H9 (cell line): ENCODE results near the gene IL31. TPM values are rescaled to one million over a fixed set of nuclear protein-coding genes. Genes with fewer than 3 reads are reported as not detected.

Source experiments
- DNase-seq: peaks from one replicate; pipeline ENCODE4 v3.0.0-alpha.2; 2017
- H2AFZ ChIP-seq: one replicate; pipeline ENCODE4 v1.6.1; 2013; ENCODE audit warnings: mild to moderate bottlenecking, low read length, control low read depth, moderate library complexity
- H2AK5ac ChIP-seq: 2 replicates; pipeline ENCODE4 v1.6.1; 2013; ENCODE audit warnings: low read length, control low read depth, mixed read lengths; ENCODE audit not compliant: insufficient read length
- H2BK120ac ChIP-seq: one replicate; pipeline ENCODE4 v1.6.1; 2013; ENCODE audit warnings: low read depth, mild to moderate bottlenecking, low read length, control low read depth, inconsistent platforms; ENCODE audit not compliant: poor library complexity, severe bottlenecking
- H2BK12ac ChIP-seq: 2 replicates; pipeline ENCODE4 v1.6.1; 2013; ENCODE audit warnings: low read length, control low read depth, mixed read lengths, low read depth; ENCODE audit not compliant: insufficient read length
- H2BK15ac ChIP-seq: 2 replicates; pipeline ENCODE4 v1.6.1; 2013; ENCODE audit warnings: low read depth, low read length, control low read depth
- H2BK20ac ChIP-seq: one replicate; pipeline ENCODE4 v1.6.1; 2013; ENCODE audit warnings: low read depth, mild to moderate bottlenecking, low read length, control low read depth, inconsistent platforms; ENCODE audit not compliant: poor library complexity, severe bottlenecking
- H2BK5ac ChIP-seq: 2 replicates; pipeline ENCODE4 v1.6.1; 2013; ENCODE audit warnings: low read length, control low read depth, mixed read lengths; ENCODE audit not compliant: insufficient read length
- H3K14ac ChIP-seq: 2 replicates; pipeline ENCODE4 v1.6.1; 2013; ENCODE audit warnings: low read length, control low read depth; ENCODE audit not compliant: insufficient read depth
- H3K18ac ChIP-seq: 2 replicates; pipeline ENCODE4 v1.6.1; 2013; ENCODE audit warnings: low read depth, mild to moderate bottlenecking, mixed read lengths, low read length, control low read depth; ENCODE audit not compliant: insufficient read length
- H3K23ac ChIP-seq: 2 replicates; pipeline ENCODE4 v1.6.1; 2013; ENCODE audit warnings: low read length, control low read depth, mixed read lengths, low read depth; ENCODE audit not compliant: insufficient read length
- H3K23me2 ChIP-seq: 2 replicates; pipeline ENCODE4 v1.6.1; 2013; ENCODE audit warnings: low read depth, mild to moderate bottlenecking, mixed read lengths, low read length, control low read depth; ENCODE audit not compliant: insufficient read length, poor library complexity, severe bottlenecking
- H3K27ac ChIP-seq: 2 replicates; pipeline ENCODE4 v1.5.1; 2013; ENCODE audit warnings: low read length, control low read depth, mixed read lengths, low read depth; ENCODE audit not compliant: insufficient read length
- H3K27me3 ChIP-seq: 2 replicates; pipeline ENCODE4 v1.6.1; 2013; ENCODE audit warnings: low read length, control low read depth, inconsistent platforms; ENCODE audit not compliant: insufficient read depth
- H3K4ac ChIP-seq: 2 replicates; pipeline ENCODE4 v1.6.1; 2013; ENCODE audit warnings: low read depth, mild to moderate bottlenecking, control low read depth, inconsistent platforms, low read length, moderate library complexity
- H3K4me1 ChIP-seq: 2 replicates; pipeline ENCODE4 v1.6.1; 2013; ENCODE audit warnings: low read length, control low read depth, inconsistent platforms; ENCODE audit not compliant: insufficient read depth
- H3K4me2 ChIP-seq: 2 replicates; pipeline ENCODE4 v1.6.1; 2013; ENCODE audit warnings: low read length, control low read depth, mixed read lengths; ENCODE audit not compliant: insufficient read length, insufficient read depth
- H3K56ac ChIP-seq: 2 replicates; pipeline ENCODE4 v1.6.1; 2013; ENCODE audit warnings: low read depth, mild to moderate bottlenecking, mixed read lengths, low read length, control low read depth; ENCODE audit not compliant: insufficient read length
- H3K79me1 ChIP-seq: 2 replicates; pipeline ENCODE4 v1.6.1; 2013; ENCODE audit warnings: low read depth, mild to moderate bottlenecking, moderate library complexity, low read length, control low read depth, inconsistent platforms; ENCODE audit not compliant: insufficient read depth, poor library complexity, severe bottlenecking
- H3K79me2 ChIP-seq: 2 replicates; pipeline ENCODE4 v1.6.1; 2013; ENCODE audit warnings: low read length, control low read depth, inconsistent platforms; ENCODE audit not compliant: insufficient read depth
- H3K9ac ChIP-seq: 2 replicates; pipeline ENCODE4 v1.6.1; 2013; ENCODE audit warnings: low read length, control low read depth, mixed read lengths; ENCODE audit not compliant: insufficient read length; ENCODE audit errors: extremely low read depth
- H3K9me3 ChIP-seq: one replicate; pipeline ENCODE4 v1.6.1; 2013; ENCODE audit warnings: low read depth, low read length, inconsistent platforms; ENCODE audit not compliant: control insufficient read depth
- H3T11ph ChIP-seq: one replicate; pipeline ENCODE4 v1.6.1; 2013; ENCODE audit warnings: mild to moderate bottlenecking, low read length, control low read depth, inconsistent platforms
- H4K20me1 ChIP-seq: one replicate; pipeline ENCODE4 v1.6.1; 2013; ENCODE audit not compliant: control insufficient read depth, insufficient read length, insufficient read depth
- H4K5ac ChIP-seq: 2 replicates; pipeline ENCODE4 v1.6.1; 2013; ENCODE audit warnings: low read depth, mild to moderate bottlenecking, mixed read lengths, low read length, control low read depth; ENCODE audit not compliant: insufficient read length
- H4K8ac ChIP-seq: replicated peaks from 2 replicates; pipeline ENCODE4 v1.6.1; 2013; ENCODE audit warnings: low read length, control low read depth, mixed read lengths, low read depth; ENCODE audit not compliant: insufficient read length
- H4K91ac ChIP-seq: 2 replicates; pipeline ENCODE4 v1.6.1; 2013; ENCODE audit warnings: low read depth, mild to moderate bottlenecking, moderate library complexity, mixed read lengths, low read length, control low read depth; ENCODE audit not compliant: insufficient read length
- H3K27ac Mint-ChIP-seq, 3 experiments: 2 replicates in 2 of 3; 3 replicates in 1 of 3; pipeline ENCODE4 v1.8.0; 2020 to 2021; ENCODE audit warnings: mixed read lengths in 3 of 3, mild to moderate bottlenecking in 1 of 3, moderate library complexity in 1 of 3
- H3K27me3 Mint-ChIP-seq: 2 replicates; pipeline ENCODE4 v1.8.0; 2021; ENCODE audit warnings: low read depth, mild to moderate bottlenecking, moderate library complexity, mixed read lengths
- H3K36me3 Mint-ChIP-seq, 3 experiments: 2 replicates in 2 of 3; 3 replicates in 1 of 3; pipeline ENCODE4 v1.8.0; 2020 to 2021; ENCODE audit warnings: low read depth in 3 of 3, mixed read lengths in 3 of 3; ENCODE audit not compliant: insufficient read depth in 1 of 3
- H3K4me1 Mint-ChIP-seq, 2 experiments: 2 replicates each; pipeline ENCODE4 v1.8.0; 2020; ENCODE audit warnings: mixed read lengths in 2 of 2
- H3K4me3 Mint-ChIP-seq, 2 experiments: 2 replicates in 1 of 2; 3 replicates in 1 of 2; pipeline ENCODE4 v1.8.0; 2020 to 2021; ENCODE audit warnings: mild to moderate bottlenecking in 2 of 2, mixed read lengths in 2 of 2, moderate library complexity in 1 of 2
- H3K9me3 Mint-ChIP-seq, 2 experiments: 2 replicates in 1 of 2; 3 replicates in 1 of 2; pipeline ENCODE4 v1.8.0; 2020; ENCODE audit warnings: mild to moderate bottlenecking in 2 of 2, mixed read lengths in 2 of 2, moderate library complexity in 1 of 2
- CTCF ChIP-seq: fragments of 200-600 bp; sonication (generic); conservative IDR thresholded peaks from 3 replicates; pipeline ENCODE4 v1.8.0; 2021; ENCODE audit warnings: antibody characterized with exemption, mild to moderate bottlenecking
- WGBS: extraction: QIAGEN DNeasy Blood & Tissue Kit; methylation state at CpG from one replicate; pipeline ENCODE4 v1.1.7; 2013; ENCODE audit warnings: missing lambda C conversion rate, low lambda C conversion rate, mixed read lengths; ENCODE audit not compliant: insufficient read length; ENCODE audit errors: extremely low coverage; 5-methylcytosine and 5-hydroxymethylcytosine counted together
- total RNA-seq: library from RNA; stranded (reverse); gene quantifications from 2 replicates; pipeline ENCODE4 v1.2.1, GENCODE V29; 2021

Gene IL31
- total RNA-seq, 1 experiment from 2014 or later, result not detected

DNA sequence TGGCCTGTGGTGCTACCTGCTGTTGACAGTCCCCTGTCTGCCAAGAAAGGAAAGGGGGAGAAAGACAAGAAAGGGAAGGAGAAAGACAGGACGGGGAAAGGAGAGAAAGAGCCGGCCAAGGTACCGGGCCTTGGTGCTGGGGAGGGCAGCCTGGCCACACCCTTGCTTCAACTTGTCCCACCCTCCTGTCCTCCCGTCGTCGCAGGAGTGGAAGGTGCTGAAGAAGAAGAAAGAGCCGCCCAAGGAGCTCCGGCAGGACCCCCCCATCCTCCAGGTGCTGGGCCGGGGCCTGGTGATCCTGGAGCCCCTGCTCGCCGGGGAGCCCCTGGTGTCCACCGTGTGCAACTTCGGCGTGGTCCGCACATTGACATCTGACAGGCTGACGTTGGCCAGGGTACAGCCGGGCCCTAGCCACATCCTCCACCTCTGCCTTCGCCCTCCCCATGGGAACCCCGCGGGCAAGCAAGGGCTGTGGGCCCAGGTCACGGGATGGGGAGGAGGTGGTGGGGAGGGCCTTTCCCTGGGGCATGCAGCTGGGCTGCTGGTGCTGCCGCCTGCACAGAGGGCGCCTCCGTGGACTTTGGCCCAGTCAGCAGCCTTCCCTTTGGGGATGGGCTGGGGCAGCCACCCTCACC lies 26.6 kb upstream of the IL31 start:
- Histone ChIP-seq H3K27ac (no peak overlapping the region), H3K18ac (no peak overlapping the region), H3K56ac (no peak overlapping the region), H4K5ac (no peak overlapping the region), H2AFZ (no peak overlapping the region), H3K4me1 (peaks cover 2% of the 10 kb centered on the region), H2BK12ac (no peak overlapping the region), H3K4ac (no peak overlapping the region), H3K23me2 (peaks cover 7% of the 10 kb centered on the region), H2BK120ac (no peak overlapping the region), H4K8ac (no peak overlapping the region), H3K79me1 (no peaks in the 10 kb centered on the region), H3K14ac (no peak overlapping the region), H2BK20ac (no peak overlapping the region), H2AK5ac (no peak overlapping the region), H2BK15ac (no peak overlapping the region), H4K20me1 (no peaks in the 10 kb centered on the region), H3K9ac (no peak overlapping the region), H2BK5ac (no peak overlapping the region), H3K23ac (no peak overlapping the region), H4K91ac (no peak overlapping the region), H3K27me3 (peaks cover 4% of the 10 kb centered on the region; the same call in 1 of the 2 replicates), H3K79me2 (no peaks in the 10 kb centered on the region), H3K9me3 (no peaks in the 10 kb centered on the region), H3T11ph (no peak overlapping the region), H3K4me2 (no peak overlapping the region)
- Mint-ChIP-seq H3K9me3 (peaks cover 1% of the 10 kb centered on the region in 2 experiments), H3K36me3 (no peaks in the 10 kb centered on the region; a peak in 2 of 7 replicates), H3K27me3 (peaks cover 51% of the 10 kb centered on the region), H3K4me3 (no peak overlapping the region), H3K4me1 (peaks cover 11 to 18% of the 10 kb centered on the region in 2 experiments), H3K27ac (no peak overlapping the region)
- no CpG with 5 or more reads among the region's 24 CpGs for WGBS
- peak; percentile 61 for DNase-seq
- TF ChIP-seq CTCF, result peak; percentile 51
